HepG2 (cell line): Measurements from ENCODE around the gene EPHB4. TPM values are rescaled to one million over a fixed set of nuclear protein-coding genes. Genes with fewer than 3 reads are reported as not detected.
"Not testable (repeated sequence)": the region's sequence is repeated elsewhere in the genome, so short reads cannot be mapped to it uniquely, and the experiment has no call there.

Experiments
- ARID4A ChIP-seq: sonication (generic); formaldehyde crosslinking; IDR thresholded peaks from 2 replicates; pipeline ENCODE4 v1.5.0; 2020; ENCODE audit warnings: mild to moderate bottlenecking, missing genetic modification reagents, borderline replicate concordance
- EP300 ChIP-seq, 3 experiments: sonication (generic) in 1 of 3; formaldehyde crosslinking in 1 of 3; IDR thresholded peaks; 2 replicates each; pipeline versions ENCODE4 v1.5.1 to v1.6.1; 2011 to 2020; ENCODE audit warnings: low read depth in 2 of 3, low read length in 2 of 3, borderline replicate concordance in 1 of 3, improper control_type of control experiment in 1 of 3, mild to moderate bottlenecking in 1 of 3, missing genetic modification reagents in 1 of 3, moderate library complexity in 1 of 3
- FOXO1 ChIP-seq: sonication (generic); formaldehyde crosslinking; IDR thresholded peaks from 2 replicates; pipeline ENCODE4 v1.4.0; 2020; ENCODE audit warnings: missing genetic modification reagents
- HOXA3 ChIP-seq: sonication (generic); formaldehyde crosslinking; IDR thresholded peaks from 2 replicates; pipeline ENCODE4 v1.5.0; 2020; ENCODE audit warnings: missing genetic modification reagents
- MYC ChIP-seq: sonication (generic); formaldehyde crosslinking; IDR thresholded peaks from 2 replicates; pipeline ENCODE4 v1.9.0; 2021; ENCODE audit warnings: missing genetic modification reagents, borderline replicate concordance
- NCOA2 ChIP-seq: sonication (generic); formaldehyde crosslinking; IDR thresholded peaks from 2 replicates; pipeline ENCODE4 v1.8.0; 2022; ENCODE audit warnings: inconsistent platforms
- NR2F6 ChIP-seq, 2 experiments: IDR thresholded peaks; 2 replicates each; pipeline ENCODE4 v1.6.1; 2016; ENCODE audit warnings: antibody characterized with exemption in 1 of 2, mild to moderate bottlenecking in 1 of 2
- POGZ ChIP-seq: sonication (generic); formaldehyde crosslinking; IDR thresholded peaks from 2 replicates; pipeline ENCODE4 v1.4.0; 2020; ENCODE audit warnings: mild to moderate bottlenecking, missing genetic modification reagents
- TFE3 ChIP-seq: IDR thresholded peaks from 2 replicates; pipeline ENCODE4 v1.6.1; 2016
- ZBTB3 ChIP-seq: sonication (generic); formaldehyde crosslinking; IDR thresholded peaks from 2 replicates; pipeline ENCODE4 v1.4.0; 2020; ENCODE audit warnings: low read depth, mild to moderate bottlenecking, moderate library complexity, missing genetic modification reagents, borderline replicate concordance
- ZBTB38 ChIP-seq: sonication (generic); formaldehyde crosslinking; IDR thresholded peaks from 2 replicates; pipeline ENCODE4 v1.5.1; 2020; ENCODE audit warnings: mild to moderate bottlenecking, missing genetic modification reagents
- ZFY ChIP-seq: sonication (generic); formaldehyde crosslinking; IDR thresholded peaks from 2 replicates; pipeline ENCODE4 v1.4.0; 2020; ENCODE audit warnings: missing genetic modification reagents
- ZMYM2 ChIP-seq: sonication (generic); formaldehyde crosslinking; IDR thresholded peaks from 2 replicates; pipeline ENCODE4 v1.8.0; 2022; ENCODE audit warnings: mild to moderate bottlenecking, missing genetic modification reagents
- ZMYM3 ChIP-seq: sonication (generic); formaldehyde crosslinking; IDR thresholded peaks from 2 replicates; pipeline ENCODE4 v1.5.1; 2020; ENCODE audit warnings: mild to moderate bottlenecking, missing genetic modification reagents
- ZNF292 ChIP-seq: sonication (generic); formaldehyde crosslinking; IDR thresholded peaks from 2 replicates; pipeline ENCODE4 v1.8.1; 2022; ENCODE audit warnings: mild to moderate bottlenecking, low read depth, missing genetic modification reagents, borderline replicate concordance
- ZNF460 ChIP-seq: sonication (generic); formaldehyde crosslinking; IDR thresholded peaks from 2 replicates; pipeline ENCODE4 v1.5.1; 2020; ENCODE audit warnings: missing genetic modification reagents, mild to moderate bottlenecking, borderline replicate concordance
- polyA plus RNA-seq, 8 experiments: library from polyadenylated mRNA; depleted of rRNA in 3 of 8; stranded (reverse) in 7 of 8; unstranded in 1 of 8; fragments of >200 nt; fragmentation: Illumina TruSeq in 4 of 8; extraction: Trizol in 4 of 8; gene quantifications; 2 replicates each; pipeline versions ENCODE4 v1.2.1 to v1.2.3, GENCODE V29; 2011 to 2016; ENCODE audit warnings: low read depth in 4 of 8, missing spikeins in 1 of 8, mixed read lengths in 1 of 8; ENCODE audit not compliant: insufficient read depth in 1 of 8
- total RNA-seq, 5 experiments: library from RNA; depleted of rRNA; stranded (reverse); fragments of >200 nt; fragmentation: Illumina TruSeq; extraction: Trizol; gene quantifications; 2 replicates each; pipeline ENCODE4 v1.2.3, GENCODE V29; 2016; ENCODE audit warnings: low read depth in 1 of 5
- TF ChIP-seq, protein P1 (sequence below): IDR thresholded peaks from 2 replicates; pipeline ENCODE4 v1.6.1; 2016
- TF ChIP-seq, protein P2 (sequence below): sonication (generic); formaldehyde crosslinking; IDR thresholded peaks from 2 replicates; pipeline ENCODE4 v1.8.1; 2022; ENCODE audit warnings: low read depth, mild to moderate bottlenecking, missing genetic modification reagents

The EPHB4 gene
- total and polyA plus RNA-seq, 2 of the 13 experiments (the other 11 are each of a cell fraction or from before 2014, with no cell fraction given), result 61.4 to 69.6 TPM

DNA sequence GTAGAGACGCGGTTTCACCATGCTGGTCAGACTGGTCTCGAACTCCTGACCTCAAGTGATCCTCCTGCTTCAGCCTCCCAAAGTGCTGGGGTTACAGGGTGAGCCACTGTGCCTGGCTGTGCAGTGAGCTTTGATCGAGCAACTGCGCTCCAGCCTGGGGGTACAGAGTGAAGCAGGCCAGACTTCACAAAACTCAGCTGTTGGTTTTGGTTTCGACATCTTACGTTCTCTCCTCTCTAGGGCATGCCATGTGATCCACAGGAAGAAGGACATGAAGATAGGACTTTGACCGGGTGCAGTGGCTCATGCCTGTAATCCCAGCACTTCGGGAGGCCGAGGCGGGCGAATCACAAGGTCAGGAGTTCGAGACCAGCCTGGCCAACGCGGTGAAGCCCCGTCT lies 10.8 kb downstream of the EPHB4 start (continued):
- 0 out of 2 replicates have a peak, but pooled peaks have one; percentile 13 for TF ChIP-seq NR2F6 (IDR thresholded peaks at IDR 0.05)
- TF ChIP-seq NR2F6 (CRISPR knock-in tag; IDR thresholded peaks at IDR 0.05); EP300 (CRISPR knock-in tag; IDR thresholded peaks at IDR 0.05; ENCODE audit: borderline replicate concordance): not testable (repeated sequence)
- TF ChIP-seq ZNF460, result peak; percentile 49; the same call in 1 of the 2 replicates
- peak; percentile 75; the same call in 1 of the 2 replicates for TF ChIP-seq ZMYM3 (CRISPR knock-in tag)
- 0 out of 2 replicates have a peak, but pooled peaks have one; percentile 23 for TF ChIP-seq POGZ (CRISPR knock-in tag)
- TF ChIP-seq FOXO1 (CRISPR knock-in tag), result 0 out of 2 replicates have a peak, but pooled peaks have one; percentile 16
- peak; percentile 83; the same call in 1 of the 2 replicates for TF ChIP-seq ZBTB3 (CRISPR knock-in tag)
- peak; percentile 47; the same call in 1 of the 2 replicates for TF ChIP-seq ARID4A (CRISPR knock-in tag)
- TF ChIP-seq ZNF292, result peak; percentile 33; the same call in 1 of the 2 replicates
- TF ChIP-seq EP300 (IDR thresholded peaks at IDR 0.05; ENCODE audit: low read depth in 2 of 2, low read length in 2 of 2), result peak in 1 of 2 experiments; percentile 15; a peak in 1 of 4 replicates
- TF ChIP-seq, protein P1, sequence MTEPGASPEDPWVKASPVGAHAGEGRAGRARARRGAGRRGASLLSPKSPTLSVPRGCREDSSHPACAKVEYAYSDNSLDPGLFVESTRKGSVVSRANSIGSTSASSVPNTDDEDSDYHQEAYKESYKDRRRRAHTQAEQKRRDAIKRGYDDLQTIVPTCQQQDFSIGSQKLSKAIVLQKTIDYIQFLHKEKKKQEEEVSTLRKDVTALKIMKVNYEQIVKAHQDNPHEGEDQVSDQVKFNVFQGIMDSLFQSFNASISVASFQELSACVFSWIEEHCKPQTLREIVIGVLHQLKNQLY (CRISPR knock-in tag), result peak; percentile 24; the same call in 1 of the 2 replicates
- peak; percentile 90 for TF ChIP-seq ZMYM2 (CRISPR knock-in tag)
- TF ChIP-seq ZFY (CRISPR knock-in tag), result peak; percentile 21; the same call in 1 of the 2 replicates
- TF ChIP-seq MYC (CRISPR knock-in tag), result 0 out of 2 replicates have a peak, but pooled peaks have one; percentile 47
- peak; percentile 77 for TF ChIP-seq TFE3 (CRISPR knock-in tag)
- TF ChIP-seq HOXA3, result peak; percentile 43; the same call in 1 of the 2 replicates
- peak; percentile 85; the same call in 1 of the 2 replicates for TF ChIP-seq ZBTB38 (CRISPR knock-in tag)
- TF ChIP-seq NCOA2 (CRISPR knock-in tag), result 0 out of 2 replicates have a peak, but pooled peaks have one; percentile 24
- TF ChIP-seq, protein P2, sequence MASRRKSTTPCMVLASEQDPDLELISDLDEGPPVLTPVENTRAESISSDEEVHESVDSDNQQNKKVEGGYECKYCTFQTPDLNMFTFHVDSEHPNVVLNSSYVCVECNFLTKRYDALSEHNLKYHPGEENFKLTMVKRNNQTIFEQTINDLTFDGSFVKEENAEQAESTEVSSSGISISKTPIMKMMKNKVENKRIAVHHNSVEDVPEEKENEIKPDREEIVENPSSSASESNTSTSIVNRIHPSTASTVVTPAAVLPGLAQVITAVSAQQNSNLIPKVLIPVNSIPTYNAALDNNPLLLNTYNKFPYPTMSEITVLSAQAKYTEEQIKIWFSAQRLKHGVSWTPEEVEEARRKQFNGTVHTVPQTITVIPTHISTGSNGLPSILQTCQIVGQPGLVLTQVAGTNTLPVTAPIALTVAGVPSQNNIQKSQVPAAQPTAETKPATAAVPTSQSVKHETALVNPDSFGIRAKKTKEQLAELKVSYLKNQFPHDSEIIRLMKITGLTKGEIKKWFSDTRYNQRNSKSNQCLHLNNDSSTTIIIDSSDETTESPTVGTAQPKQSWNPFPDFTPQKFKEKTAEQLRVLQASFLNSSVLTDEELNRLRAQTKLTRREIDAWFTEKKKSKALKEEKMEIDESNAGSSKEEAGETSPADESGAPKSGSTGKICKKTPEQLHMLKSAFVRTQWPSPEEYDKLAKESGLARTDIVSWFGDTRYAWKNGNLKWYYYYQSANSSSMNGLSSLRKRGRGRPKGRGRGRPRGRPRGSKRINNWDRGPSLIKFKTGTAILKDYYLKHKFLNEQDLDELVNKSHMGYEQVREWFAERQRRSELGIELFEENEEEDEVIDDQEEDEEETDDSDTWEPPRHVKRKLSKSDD (CRISPR knock-in tag), result peak; percentile 55; the same call in 1 of the 2 replicates
